ENCODE measurements around the gene PIR. TPM values are rescaled to one million over a fixed set of nuclear protein-coding genes. Genes with fewer than 3 reads are reported as not detected.

The PIR gene
- total RNA-seq, 1 donor from 2014 or later = 28.8 TPM

GRCh38 chrX:15356444-15356843 is 136.7 kb downstream of the PIR start:
- no peak for TF ChIP-seq CTCF (IDR thresholded peaks at IDR 0.05; ENCODE audit: unreplicated experiment)
- Mint-ChIP-seq H3K27ac (no peak overlapping the region), H3K4me3 (no peak overlapping the region), H3K36me3 (no peaks in the 10 kb centered on the region), H3K4me1 (no peaks in the 10 kb centered on the region), H3K9me3 (peaks cover 7% of the 10 kb centered on the region), H3K27me3 (ENCODE audit: low read depth) (peaks cover 12% of the 10 kb centered on the region)
- DNase-seq (ENCODE audit: low spot score in 2 of 2, unreplicated experiment in 2 of 2) = no peak

GRCh38 chrX:15350329-15350996 is 142.7 kb downstream of the PIR start:
- no peaks in the 10 kb centered on the region for H3K9me3 Mint-ChIP-seq
- DNase-seq (ENCODE audit: low spot score in 2 of 2, unreplicated experiment in 2 of 2) = no peak
- no peaks in the 10 kb centered on the region for H3K36me3 Mint-ChIP-seq
- no peak overlapping the region for H3K27ac Mint-ChIP-seq
- H3K4me1 Mint-ChIP-seq = peaks cover 1% of the 10 kb centered on the region
- H3K4me3 Mint-ChIP-seq = no peak overlapping the region
- H3K27me3 Mint-ChIP-seq (ENCODE audit: low read depth) = peaks cover 14% of the 10 kb centered on the region
- no peak for TF ChIP-seq CTCF (IDR thresholded peaks at IDR 0.05; ENCODE audit: unreplicated experiment)

- Mint-ChIP-seq H3K9me3 (no peaks in the 10 kb centered on the region), H3K27me3 (ENCODE audit: low read depth) (peaks cover 14% of the 10 kb centered on the region), H3K27ac (no peak overlapping the region), H3K4me3 (no peak overlapping the region), H3K36me3 (no peaks in the 10 kb centered on the region), H3K4me1 (peaks cover 2% of the 10 kb centered on the region)
- TF ChIP-seq CTCF (IDR thresholded peaks at IDR 0.05; ENCODE audit: unreplicated experiment) = peak; percentile 67
- no peak for DNase-seq (ENCODE audit: low spot score in 2 of 2, unreplicated experiment in 2 of 2)
These were observed 144.1 kb downstream of the PIR start for GRCh38 chrX:15349046-15349445.

- H3K4me3 Mint-ChIP-seq = no peak overlapping the region
- DNase-seq (ENCODE audit: low spot score in 2 of 2, unreplicated experiment in 2 of 2) = no peak
- H3K36me3 Mint-ChIP-seq = no peaks in the 10 kb centered on the region
- TF ChIP-seq CTCF (IDR thresholded peaks at IDR 0.05; ENCODE audit: unreplicated experiment) = no peak
- no peak overlapping the region for H3K27ac Mint-ChIP-seq
- H3K4me1 Mint-ChIP-seq = peaks cover 13% of the 10 kb centered on the region
- H3K27me3 Mint-ChIP-seq (ENCODE audit: low read depth) = peaks cover 19% of the 10 kb centered on the region
- no peaks in the 10 kb centered on the region for H3K9me3 Mint-ChIP-seq
These were observed 147.2 kb downstream of the PIR start for GRCh38 chrX:15345976-15346375.

GRCh38 chrX:15344106-15344505 is 149.0 kb downstream of the PIR start:
- Mint-ChIP-seq H3K27me3 (ENCODE audit: low read depth) (peaks cover 26% of the 10 kb centered on the region), H3K4me3 (no peak overlapping the region), H3K9me3 (no peaks in the 10 kb centered on the region), H3K36me3 (no peaks in the 10 kb centered on the region), H3K27ac (no peak overlapping the region), H3K4me1 (peaks cover 12% of the 10 kb centered on the region)
- no peak for DNase-seq (ENCODE audit: low spot score in 2 of 2, unreplicated experiment in 2 of 2)
- no peak for TF ChIP-seq CTCF (IDR thresholded peaks at IDR 0.05; ENCODE audit: unreplicated experiment)
